Ascending aorta (tissue), 2 donors: ENCODE measurements around the gene MRAS. TPM values are rescaled to one million over a fixed set of nuclear protein-coding genes. Genes with fewer than 3 reads are reported as not detected.

Experiments used
- DNase-seq, 2 donors: peaks; one replicate each; pipeline ENCODE4 v3.0.0-alpha.2; 2019; ENCODE audit warnings: low spot score in 2 of 2
- H3K27ac ChIP-seq, 2 donors: fragments of 200-600 bp; sonication (generic); one replicate each; pipeline ENCODE4 v1.5.1; 2016 to 2017; ENCODE audit warnings: mild to moderate bottlenecking in 1 of 2
- H3K27me3 ChIP-seq: fragments of 200-600 bp; sonication (generic); one replicate; pipeline ENCODE4 v1.5.1; 2017
- H3K36me3 ChIP-seq, 2 donors: fragments of 200-600 bp; sonication (generic); one replicate each; pipeline ENCODE4 v1.5.1; 2016
- H3K4me1 ChIP-seq, 2 donors: fragments of 200-600 bp; sonication (generic); one replicate each; pipeline ENCODE4 v1.5.1; 2016 to 2017; ENCODE audit warnings: mild to moderate bottlenecking in 1 of 2
- H3K4me3 ChIP-seq, 2 donors: fragments of 200-600 bp; sonication (generic); one replicate each; pipeline ENCODE4 v1.5.1; 2016 to 2017; ENCODE audit warnings: mild to moderate bottlenecking in 1 of 2
- H3K9me3 ChIP-seq, 2 donors: fragments of 200-600 bp; sonication (generic); one replicate each; pipeline ENCODE4 v1.5.1; 2016
- intact Hi-C: fragments of 100-400 bp; cut with DNase I; formaldehyde crosslinking; loops from one replicate; pipeline ENCODE4 v1.15.1; 2023
- total RNA-seq: library from RNA; depleted of rRNA; stranded (reverse); fragments of >200 nt; gene quantifications from one replicate; pipeline ENCODE4 v1.1.0, GENCODE V29; 2016
- TF ChIP-seq, protein P1 (sequence below), 3 experiments: fragments of 200-600 bp in 2 of 3; fragments of 450-650 bp in 1 of 3; sonication (generic) in 2 of 3; IDR thresholded peaks; one replicate each; pipeline ENCODE4 v1.5.1; 2016 to 2019; ENCODE audit warnings: antibody characterized with exemption in 3 of 3, mild to moderate bottlenecking in 1 of 3, moderate library complexity in 1 of 3

The MRAS gene
- total RNA-seq, 1 donor from 2014 or later: 24.5 TPM

DNA sequence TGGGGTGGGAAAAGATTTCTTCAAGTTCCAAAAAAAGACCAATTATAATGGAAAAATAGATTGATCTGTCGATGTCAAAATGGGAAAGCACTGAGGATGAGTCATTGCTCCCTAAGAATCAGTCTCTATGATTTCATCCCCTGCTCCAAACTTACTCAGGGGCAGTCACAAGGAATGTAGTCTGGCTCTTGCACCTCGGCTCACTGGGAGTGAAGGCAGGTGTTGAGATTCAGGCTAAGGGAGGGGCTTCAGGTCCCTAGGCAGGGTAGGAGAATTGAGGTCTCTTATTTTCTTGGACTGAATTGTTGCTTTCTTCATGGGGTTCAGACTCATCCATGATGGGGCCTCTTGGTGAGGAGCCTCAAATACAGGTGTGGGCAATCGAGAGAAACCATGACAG, 100.3 kb downstream of the MRAS start:
- Histone ChIP-seq H3K27ac (no peak overlapping the region), H3K4me1 (no peaks in the 10 kb centered on the region), H3K27me3 (no peaks in the 10 kb centered on the region), H3K9me3 (no peaks in the 10 kb centered on the region), H3K36me3 (no peaks in the 10 kb centered on the region), H3K4me3 (no peak overlapping the region)
- no peak for DNase-seq
- TF ChIP-seq, protein P1, sequence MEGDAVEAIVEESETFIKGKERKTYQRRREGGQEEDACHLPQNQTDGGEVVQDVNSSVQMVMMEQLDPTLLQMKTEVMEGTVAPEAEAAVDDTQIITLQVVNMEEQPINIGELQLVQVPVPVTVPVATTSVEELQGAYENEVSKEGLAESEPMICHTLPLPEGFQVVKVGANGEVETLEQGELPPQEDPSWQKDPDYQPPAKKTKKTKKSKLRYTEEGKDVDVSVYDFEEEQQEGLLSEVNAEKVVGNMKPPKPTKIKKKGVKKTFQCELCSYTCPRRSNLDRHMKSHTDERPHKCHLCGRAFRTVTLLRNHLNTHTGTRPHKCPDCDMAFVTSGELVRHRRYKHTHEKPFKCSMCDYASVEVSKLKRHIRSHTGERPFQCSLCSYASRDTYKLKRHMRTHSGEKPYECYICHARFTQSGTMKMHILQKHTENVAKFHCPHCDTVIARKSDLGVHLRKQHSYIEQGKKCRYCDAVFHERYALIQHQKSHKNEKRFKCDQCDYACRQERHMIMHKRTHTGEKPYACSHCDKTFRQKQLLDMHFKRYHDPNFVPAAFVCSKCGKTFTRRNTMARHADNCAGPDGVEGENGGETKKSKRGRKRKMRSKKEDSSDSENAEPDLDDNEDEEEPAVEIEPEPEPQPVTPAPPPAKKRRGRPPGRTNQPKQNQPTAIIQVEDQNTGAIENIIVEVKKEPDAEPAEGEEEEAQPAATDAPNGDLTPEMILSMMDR (IDR thresholded peaks at IDR 0.05): no peak
- intact Hi-C loops: no loop called here

DNA sequence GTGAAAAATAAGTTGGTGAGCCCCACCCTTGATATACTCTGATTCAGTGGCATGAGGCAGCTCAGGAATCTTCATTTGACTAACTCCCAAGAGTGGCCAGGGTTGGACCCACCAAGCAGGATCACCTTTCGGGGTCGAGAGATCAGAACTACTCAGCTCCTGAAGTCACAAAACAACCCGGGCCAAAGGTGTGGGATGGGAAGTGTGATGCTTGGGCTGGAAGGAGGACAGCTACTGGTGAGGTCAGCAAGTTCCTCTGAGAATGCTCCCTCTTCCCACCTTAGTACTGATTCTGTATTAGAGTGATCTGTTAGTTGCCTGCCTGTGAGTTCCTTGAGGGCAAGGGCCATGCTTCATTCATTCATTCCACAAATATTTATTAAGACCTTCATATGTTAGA, 101.1 kb downstream of the MRAS start:
- H3K27me3 ChIP-seq: no peaks in the 10 kb centered on the region
- H3K9me3 ChIP-seq: no peaks in the 10 kb centered on the region
- intact Hi-C loops: no loop called here
- no peaks in the 10 kb centered on the region for H3K4me1 ChIP-seq
- no peak overlapping the region for H3K4me3 ChIP-seq
- H3K36me3 ChIP-seq: no peaks in the 10 kb centered on the region
- TF ChIP-seq, protein P1 (IDR thresholded peaks at IDR 0.05): no peak
- no peak overlapping the region for H3K27ac ChIP-seq
- no peak for DNase-seq

DNA sequence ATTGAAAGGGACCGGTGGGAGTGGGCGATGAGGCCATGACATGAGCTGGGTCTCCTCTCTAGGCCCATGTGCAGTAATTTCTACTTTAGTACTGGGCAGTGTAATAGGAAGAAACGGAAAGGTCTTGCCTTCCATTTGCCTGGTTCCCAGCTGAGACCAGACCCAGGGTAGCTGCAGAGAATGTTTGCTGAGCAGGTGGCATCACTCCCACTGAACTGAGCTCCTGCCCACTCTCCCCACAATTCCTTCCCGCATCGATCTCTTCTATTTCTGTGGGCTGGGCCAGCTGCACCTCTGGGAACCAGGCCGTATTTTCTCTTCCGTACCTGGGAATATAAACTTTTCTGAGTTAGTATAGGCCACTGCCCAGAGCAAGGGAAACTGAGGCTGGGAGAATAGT, 101.8 kb downstream of the MRAS start:
- DNase-seq: no peak
- H3K4me1 ChIP-seq: no peaks in the 10 kb centered on the region
- H3K27ac ChIP-seq: no peak overlapping the region
- no peaks in the 10 kb centered on the region for H3K36me3 ChIP-seq
- H3K9me3 ChIP-seq: no peaks in the 10 kb centered on the region
- no peak overlapping the region for H3K4me3 ChIP-seq
- no peaks in the 10 kb centered on the region for H3K27me3 ChIP-seq
- intact Hi-C loops: no loop called here
- TF ChIP-seq, protein P1 (IDR thresholded peaks at IDR 0.05): no peak

DNA sequence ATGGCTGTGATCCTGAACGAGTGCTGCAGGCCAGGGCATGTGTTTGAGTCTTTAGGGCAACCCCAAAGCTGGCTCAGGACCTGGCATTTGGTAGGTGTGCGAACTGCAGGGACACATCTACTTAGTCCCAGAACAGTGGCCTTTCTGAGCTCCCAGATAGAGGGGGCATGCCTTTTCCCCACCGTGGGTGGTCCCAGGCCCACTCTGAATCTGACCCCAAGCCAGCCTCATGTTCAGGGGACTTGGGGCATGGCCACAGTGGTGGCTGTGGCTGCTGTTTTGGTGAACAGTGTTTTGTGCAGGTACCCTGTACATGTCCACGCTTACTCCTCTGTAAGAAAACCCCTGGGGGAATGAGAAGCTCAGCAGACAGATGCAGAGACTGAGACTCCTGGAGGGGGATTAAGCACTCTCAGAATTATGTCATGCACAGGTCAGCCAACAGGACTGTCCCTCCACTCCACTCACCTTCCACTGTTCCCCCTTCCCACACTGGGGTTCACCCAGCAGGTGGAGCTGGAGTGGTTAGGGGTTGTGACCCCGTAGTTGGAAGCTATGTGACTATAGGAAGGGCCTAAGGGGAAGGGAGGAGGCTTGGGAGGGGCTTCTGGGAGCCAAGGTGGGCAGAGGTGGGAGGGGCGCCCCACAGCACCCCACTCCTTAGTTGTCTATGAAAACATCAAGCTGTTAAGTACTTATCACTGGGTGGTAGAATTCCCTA, 102.5 kb downstream of the MRAS start:
- DNase-seq: peak in 1 of 2 donors; percentile 13
- H3K9me3 ChIP-seq: no peaks in the 10 kb centered on the region
- H3K27me3 ChIP-seq: no peaks in the 10 kb centered on the region
- H3K27ac ChIP-seq: no peak overlapping the region
- no peaks in the 10 kb centered on the region for H3K4me1 ChIP-seq
- no peak overlapping the region for H3K4me3 ChIP-seq
- TF ChIP-seq, protein P1 (IDR thresholded peaks at IDR 0.05): no peak
- H3K36me3 ChIP-seq: no peaks in the 10 kb centered on the region
- intact Hi-C loops: no loop called here

DNA sequence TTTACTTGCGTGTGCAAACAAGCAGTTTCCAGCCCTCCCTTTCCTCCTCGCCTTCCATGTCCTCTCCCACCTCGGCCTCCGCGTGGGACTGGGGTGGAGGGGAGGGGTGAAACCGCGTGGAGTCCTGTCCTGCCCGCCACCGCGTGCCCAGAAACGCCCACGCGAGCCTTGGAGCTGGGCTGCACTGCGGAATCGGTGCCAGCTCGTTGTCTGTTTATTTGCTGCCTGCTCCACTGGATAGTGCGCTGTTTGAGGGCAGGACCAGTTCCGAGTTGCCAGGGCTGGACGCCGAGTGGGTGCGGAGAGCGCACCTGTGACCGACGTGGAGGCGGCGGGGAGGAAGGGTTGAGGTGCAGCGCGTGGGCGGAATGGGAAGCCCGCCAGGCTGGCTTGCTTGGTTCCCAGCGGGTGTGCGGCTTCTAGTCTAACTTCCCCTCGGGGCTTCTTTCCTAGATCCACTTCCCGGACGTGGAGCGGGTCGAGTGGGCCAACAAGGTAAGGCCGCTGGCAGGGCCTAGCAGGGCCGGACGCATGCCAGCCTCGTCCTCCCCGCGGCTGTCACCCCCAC, 103.3 kb downstream of the MRAS start:
- Histone ChIP-seq H3K36me3 (no peaks in the 10 kb centered on the region), H3K4me1 (no peaks in the 10 kb centered on the region), H3K4me3 (no peak overlapping the region), H3K27ac (no peak overlapping the region), H3K9me3 (no peaks in the 10 kb centered on the region), H3K27me3 (no peaks in the 10 kb centered on the region)
- intact Hi-C loops: no loop called here
- TF ChIP-seq, protein P1 (IDR thresholded peaks at IDR 0.05): no peak
- DNase-seq: peak in 1 of 2 donors; percentile 50
